GM13976 (cell line): ENCODE results near the gene RNF130.

Source experiments
- DNase-seq: peaks from one replicate; pipeline ENCODE4 v3.0.0; 2012; ENCODE audit warnings: low spot score
- CTCF ChIP-seq: IDR thresholded peaks from 2 replicates; pipeline ENCODE4 v1.5.1; 2012; ENCODE audit warnings: borderline replicate concordance, mild to moderate bottlenecking; ENCODE audit not compliant: insufficient read depth; ENCODE audit errors: extremely low read depth, missing control alignments, control extremely low read depth
- in situ Hi-C: fragments of 300-500 bp; cut with MboI; formaldehyde crosslinking; loops from one replicate; pipeline ENCODE4 v1.12.0; 2022; ENCODE audit warnings: low sequenced_read_pairs, mixed read lengths, inconsistent platforms; ENCODE audit not compliant: unreplicated experiment

RNF130 gene

GRCh38 chr5:180117000-180117725 lies 45.6 kb upstream of the RNF130 start:
- no peak for TF ChIP-seq CTCF
- in situ Hi-C loops: no loop called here
- no peak for DNase-seq

GRCh38 chr5:180116077-180116999 lies 44.8 kb upstream of the RNF130 start:
- no peak for DNase-seq
- no peak for TF ChIP-seq CTCF
- in situ Hi-C loops: no loop called here

GRCh38 chr5:180115326-180116076 lies 43.9 kb upstream of the RNF130 start:
- TF ChIP-seq CTCF: no peak
- in situ Hi-C loops: no loop called here

GRCh38 chr5:180114304-180115003 lies 42.9 kb upstream of the RNF130 start:
- no peak for TF ChIP-seq CTCF
- no peak for DNase-seq
- in situ Hi-C loops: no loop called here

More at GRCh38 chr5:180115326-180116076, 43.9 kb upstream of the RNF130 start:
- no peak for DNase-seq

GRCh38 chr5:180113660-180114303 lies 42.2 kb upstream of the RNF130 start:
- DNase-seq: no peak
- TF ChIP-seq CTCF: no peak
- in situ Hi-C loops: no loop called here
